HG03469 (cell line): ENCODE data around the gene TMEM201.
"Not testable (repeated sequence)": the region's sequence is repeated elsewhere in the genome, so short reads cannot be mapped to it uniquely, and the experiment has no call there.

Source experiments
- ATAC-seq: cut with Tn5 transposase; IDR thresholded peaks from one replicate; pipeline ENCODE4 v1.9.1; 2021; ENCODE audit warnings: mild to moderate bottlenecking, moderate library complexity, moderate number of reproducible peaks; ENCODE audit not compliant: unreplicated experiment

TMEM201 gene

DNA sequence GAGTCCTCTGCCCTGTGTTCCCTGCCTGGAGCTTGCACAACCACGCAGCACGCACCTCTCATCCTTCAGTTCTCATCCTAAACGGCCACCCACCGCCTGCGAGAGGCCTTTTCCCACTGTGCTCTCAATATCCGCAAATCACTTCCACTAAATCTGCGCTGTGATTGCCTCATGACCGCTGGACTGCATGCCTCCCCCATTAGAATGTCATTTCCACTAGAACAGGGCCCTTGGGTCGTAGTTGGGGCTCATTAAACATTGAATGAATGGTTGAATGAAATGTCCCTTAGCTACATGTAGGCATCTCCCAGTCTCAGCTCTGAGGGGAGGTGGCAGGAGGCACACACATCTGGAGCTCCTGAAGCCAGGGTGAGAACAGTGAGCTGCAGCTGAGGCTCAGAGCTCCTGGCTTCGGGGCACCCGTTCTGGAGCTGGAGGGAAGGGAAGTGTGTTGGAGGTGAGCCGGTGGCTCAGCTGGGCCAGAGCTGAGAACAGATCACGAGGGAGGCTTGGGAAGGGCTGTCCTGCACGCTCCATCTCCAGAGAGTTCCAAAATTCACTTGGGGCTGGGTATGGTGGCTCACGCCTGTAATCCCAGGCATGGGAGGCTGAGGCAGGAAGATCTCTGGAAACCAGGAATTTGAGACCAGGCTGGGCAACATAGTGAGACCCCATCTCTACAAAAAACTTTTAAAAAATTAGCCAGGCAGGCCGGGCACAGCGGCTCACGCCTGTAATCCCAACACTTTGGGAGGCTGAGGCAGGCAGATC lies 30.4 kb downstream of the TMEM201 start:
- ATAC-seq: no peak

DNA sequence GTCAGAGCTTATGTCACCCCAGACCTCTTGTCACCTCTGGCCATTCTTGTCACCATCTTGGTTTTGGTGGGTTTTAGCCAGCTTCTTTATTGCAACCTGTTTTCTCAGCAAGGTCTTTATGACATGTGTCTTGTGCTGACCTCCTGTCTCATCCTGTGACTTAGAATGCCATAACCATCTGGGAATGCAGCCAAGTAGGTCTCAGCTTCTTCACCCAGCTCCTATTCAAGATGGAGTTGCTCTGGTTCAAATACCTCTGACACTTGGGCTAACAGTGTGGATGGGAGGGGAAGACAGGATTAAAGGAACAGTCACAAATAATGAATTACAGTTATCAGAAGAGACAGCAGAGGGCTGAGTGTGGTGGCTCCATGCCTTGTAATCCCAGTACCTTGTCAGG lies 32.3 kb downstream of the TMEM201 start:
- no peak for ATAC-seq

DNA sequence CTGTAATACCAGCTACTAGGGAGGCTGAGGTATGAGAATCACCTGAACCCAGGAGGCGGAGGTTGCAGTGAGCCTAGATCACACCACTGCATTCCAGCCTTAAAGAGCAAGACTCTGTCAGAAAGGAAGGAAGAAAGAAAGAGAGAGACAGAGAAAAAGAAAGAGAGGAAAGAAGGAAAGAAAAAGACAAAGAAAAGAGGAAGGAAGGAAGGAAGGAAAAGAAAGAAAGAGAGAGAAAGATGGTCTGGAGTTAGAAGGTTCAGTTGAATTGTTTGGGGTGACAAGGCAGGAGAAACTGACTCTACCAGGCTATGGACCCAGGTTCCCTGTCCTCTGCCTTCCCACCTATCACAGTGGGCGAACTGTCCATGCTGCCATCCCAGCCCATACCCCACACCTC lies 35.4 kb downstream of the TMEM201 start:
- no peak for ATAC-seq

DNA sequence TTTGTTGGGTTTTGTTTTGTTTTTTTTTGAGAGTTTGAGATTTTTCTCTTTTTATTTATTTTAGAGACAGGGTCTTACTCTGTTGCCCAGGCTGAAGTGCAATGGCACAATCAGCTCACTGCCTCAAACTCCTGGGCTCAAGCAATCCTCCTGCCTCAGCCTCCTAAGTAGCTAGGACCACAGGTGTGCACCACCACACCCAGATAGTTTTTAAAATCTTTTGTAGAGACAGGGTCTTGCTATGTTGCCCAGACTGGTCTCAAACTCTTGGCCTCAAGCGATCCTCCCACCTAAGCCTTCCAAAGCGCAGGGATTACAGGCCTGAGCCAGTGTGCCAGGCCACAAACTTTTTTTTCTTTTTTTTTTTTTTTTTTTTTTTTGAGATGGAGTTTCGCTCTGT lies 36.3 kb downstream of the TMEM201 start:
- ATAC-seq: not testable (repeated sequence)

DNA sequence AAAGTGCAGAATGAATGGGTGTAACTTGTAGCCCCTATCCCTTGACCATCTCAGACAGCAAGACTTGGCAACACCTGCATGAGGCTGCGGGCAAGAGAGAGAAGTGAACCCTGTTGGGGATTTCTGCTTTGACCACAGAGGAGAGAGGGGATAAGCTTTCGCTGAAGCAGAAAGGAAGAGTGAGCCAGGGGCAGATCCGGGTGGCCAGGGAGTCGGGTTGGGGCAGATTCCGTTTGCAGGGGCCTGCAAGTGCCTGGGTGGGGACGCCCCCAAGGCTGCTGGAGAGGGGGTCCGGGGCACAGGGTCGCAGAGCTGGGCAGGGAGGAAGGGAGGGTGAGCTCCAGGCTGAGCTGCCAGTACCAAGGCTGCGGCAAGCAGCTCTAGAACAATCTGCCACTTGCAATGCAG lies 37.5 kb downstream of the TMEM201 start:
- no peak for ATAC-seq

DNA sequence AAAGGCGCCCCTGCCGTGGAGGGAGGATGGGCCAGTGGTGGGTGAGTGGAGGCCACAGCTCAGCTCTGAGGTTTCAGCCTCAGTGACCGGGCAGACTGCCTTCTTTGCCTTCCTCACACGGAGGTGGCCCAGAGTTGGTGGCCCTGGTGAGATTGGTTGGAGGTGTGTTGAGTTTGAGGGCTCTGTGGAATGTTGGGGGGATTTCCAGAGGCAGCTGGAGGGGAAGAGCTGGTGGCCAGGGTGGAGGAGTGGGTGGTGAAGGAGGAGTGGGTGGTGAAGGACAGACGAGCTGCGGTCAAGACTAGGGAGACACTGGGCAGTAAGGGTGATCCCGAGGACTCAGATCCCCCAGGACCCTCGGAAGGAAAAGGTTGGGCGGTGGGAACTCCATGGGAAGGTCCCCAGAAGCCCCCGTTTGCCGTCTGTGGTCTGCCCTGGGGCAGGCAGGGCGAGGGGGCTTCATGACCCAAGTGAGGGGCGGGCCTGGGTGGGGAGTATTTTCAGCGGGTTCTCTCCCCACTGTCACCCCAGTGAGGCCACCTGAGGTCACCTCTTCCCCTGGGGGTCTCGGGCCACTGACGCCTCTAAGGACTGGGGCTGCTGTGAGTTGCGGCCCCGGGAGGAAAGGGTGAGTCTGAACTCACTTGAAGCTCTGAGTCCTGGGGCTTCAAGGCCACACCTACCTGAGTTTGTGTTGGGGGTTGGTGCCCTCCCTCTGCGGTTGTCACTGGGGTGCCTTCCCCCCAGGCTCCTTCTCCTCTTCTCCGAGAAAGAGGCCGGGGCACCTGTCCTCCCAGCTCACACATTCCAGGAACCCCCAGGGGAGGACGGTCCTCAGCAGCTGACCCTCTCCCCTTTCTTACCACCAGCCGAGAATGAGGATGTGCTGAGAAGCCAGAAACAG lies 40.1 kb downstream of the TMEM201 start:
- ATAC-seq: no peak

DNA sequence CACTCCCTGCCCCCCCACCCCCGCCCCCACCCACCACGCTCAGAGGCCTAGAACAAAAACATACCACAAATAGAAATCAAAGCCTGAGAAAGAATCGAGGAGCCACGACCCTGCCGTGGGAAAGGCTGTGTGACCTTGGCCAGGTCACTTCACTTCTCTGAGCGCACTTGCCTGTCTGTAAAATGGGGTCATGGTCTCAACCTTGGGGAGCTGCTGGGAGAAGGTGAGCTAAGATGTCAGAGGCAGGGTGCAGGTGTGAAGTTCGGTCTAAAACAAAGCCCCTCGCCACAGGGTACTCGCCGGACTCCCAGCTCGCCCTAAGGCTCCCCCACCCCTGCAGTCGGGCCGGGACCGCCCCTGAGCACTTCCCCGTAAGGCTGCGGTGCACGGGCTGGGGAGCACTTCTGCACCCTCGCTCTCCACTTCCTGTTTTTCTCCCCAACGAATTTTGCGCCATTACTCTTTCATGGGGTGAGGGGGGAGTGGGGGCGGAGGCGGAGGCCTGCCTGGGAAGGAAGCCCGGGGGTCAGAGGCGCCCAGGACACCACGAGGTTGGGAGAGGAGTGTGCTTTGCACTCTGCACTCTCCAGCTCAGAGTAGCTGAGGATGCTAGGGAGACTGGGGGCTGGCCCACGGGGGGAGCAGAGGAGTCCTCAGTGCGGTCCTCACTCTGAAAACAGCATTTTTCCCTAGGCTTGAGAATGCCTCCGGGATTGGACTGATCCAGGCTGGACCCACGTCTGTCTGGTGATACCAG lies 40.9 kb downstream of the TMEM201 start:
- ATAC-seq: no peak

DNA sequence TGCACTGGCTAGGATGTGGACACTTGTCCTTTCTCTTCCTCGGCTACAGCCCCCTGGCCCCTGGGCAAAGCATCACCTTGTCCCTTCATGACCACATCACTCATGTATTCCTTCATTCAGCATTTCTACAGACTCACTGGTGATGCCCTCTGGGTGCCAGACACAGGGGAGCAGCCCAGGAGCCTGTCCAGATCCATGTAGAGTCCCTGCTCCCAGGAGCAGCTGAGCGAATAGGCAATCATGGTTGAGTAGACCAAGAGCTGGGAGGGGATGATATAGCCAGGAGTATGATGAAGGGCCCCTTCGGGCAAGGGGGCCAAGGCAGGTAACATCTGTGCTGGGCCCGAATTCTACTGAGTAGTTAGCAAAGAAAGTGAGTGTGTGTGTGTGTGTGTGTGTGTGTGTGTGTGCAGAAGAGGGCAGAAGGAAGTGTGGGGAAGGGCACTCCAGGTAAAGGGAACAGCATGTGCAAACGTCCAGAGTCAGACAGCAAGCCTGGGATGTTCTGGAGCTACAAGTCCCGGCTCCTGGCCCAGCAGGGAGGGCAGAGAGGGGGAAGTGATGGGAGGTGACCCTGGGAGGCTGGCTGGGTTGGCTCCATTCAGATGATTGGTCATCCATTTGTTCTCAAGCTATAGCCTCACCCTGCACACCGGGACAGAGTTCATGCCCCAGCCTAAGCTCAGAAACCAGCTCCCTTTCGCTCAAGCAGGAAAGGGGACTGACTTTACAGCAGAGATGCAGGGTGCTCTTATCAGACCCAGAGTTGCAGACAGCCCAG lies 41.8 kb downstream of the TMEM201 start:
- ATAC-seq: no peak

DNA sequence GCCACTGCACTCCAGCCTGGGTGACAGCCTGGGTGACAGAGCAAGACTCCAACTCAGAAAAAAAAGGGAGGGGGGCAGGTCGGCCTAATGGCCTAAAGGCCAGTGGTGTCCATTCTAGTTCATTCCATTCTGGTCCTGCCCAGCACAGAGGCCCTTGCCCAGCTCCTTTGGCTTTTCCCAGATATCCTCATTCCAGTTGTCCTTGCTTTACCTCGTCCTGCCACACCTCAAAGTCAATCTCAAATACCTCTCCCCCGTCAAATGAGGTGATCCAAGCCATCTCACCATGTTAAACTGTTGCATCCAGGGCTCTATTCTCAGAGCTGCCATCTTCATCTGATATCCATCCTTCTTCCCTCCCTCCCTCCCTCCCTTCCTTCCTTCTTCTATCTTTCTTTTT lies 42.9 kb downstream of the TMEM201 start:
- no peak for ATAC-seq

DNA sequence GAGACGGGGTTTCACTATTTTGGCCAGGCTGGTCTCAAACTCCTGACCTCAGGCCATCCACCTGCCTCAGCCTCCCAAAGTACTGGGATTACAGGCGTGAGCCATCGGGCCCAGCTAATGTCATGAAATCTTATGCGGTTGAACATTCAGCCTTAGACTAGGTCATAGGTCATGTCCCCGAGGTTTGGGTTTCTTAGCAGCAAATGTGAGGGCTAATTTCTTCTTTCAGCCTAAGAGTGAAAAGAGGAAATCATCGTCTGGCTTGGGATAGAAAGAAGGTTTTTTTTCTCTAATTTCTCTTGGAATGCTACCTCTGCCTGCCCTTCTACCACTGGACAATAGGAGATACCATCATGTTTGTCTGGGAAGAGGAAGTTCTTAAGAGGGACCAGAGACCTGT lies 44.8 kb downstream of the TMEM201 start:
- no peak for ATAC-seq

DNA sequence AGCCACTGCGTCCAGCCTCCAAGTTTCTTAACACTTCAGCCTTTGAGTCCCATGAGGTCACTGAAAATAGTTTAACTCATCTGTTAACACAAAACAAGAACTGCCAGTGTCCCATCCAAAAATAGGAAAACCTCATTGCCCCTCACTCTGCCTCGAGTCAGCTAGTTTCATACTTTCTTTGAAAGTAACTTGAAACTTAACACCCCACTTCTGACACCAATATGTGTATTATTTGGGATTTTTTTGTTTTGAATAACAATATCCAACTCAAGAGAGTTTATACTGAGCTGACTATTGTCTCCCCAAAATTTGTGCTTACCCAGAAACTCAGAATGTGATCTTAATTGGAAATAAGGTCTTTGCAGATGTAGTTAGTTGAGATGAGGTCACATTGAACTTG lies 45.9 kb downstream of the TMEM201 start:
- no peak for ATAC-seq

DNA sequence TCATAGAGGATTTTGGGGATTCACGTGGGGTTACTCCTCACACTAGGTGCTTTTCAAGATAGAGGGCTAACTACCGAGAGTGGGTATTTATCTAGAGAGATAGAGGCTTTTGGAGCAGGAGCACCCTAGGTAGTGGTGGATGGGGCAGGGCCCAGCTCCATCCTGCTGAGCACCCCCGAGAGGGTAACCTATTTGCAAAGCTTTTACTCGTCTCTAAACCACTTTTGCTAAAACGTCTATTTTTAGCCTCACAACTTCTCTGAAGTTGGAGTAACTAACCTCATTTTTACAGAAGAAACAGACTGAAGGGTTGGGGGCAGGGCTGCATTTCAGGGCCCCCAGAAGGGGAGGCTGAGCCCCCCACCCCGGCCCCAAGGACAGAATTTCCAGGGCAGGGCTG lies 50.5 kb downstream of the TMEM201 start:
- ATAC-seq: no peak

DNA sequence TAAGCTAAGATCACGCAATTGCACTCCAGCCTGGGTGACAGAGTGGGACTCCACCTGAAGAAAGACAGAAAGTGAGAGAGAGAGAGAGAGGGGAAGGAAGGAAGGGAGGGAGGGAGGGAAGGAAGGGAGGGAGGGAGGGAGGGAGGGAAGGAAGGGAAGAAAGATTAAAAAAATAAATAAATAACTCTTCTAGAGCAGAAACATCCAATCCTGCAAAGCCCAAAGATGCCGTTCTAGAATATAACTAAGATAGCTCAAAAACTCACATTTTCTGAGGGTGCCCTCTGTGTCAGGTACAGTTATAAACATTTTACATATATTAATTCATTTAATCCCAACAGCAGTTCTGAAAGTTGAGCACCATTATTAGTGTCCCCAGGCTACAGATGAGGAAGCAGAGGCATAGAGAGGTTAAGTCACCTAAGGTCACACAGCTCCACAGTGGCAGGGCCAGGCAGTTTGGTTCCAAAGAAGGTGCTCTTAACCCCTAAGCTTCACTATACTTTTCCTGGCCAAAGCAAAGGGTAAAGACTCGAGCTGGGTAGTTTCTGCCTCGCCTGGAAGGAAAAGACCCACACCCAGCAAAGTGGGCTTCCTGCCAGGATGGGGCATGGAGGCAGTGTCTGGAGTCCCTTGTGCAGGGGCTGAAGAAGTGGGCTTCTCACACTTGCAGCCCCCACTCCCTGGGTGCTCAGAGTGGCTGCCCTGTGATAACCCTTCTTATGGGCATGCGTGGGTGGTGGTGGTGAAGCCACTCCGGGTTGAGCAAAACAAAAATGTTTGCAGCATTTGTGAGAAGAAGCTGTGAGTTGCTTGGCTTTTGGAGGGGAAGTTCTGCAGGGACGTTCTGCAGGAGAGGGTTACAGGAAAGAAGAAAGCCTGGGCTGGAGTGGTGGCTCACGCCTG lies 54.9 kb downstream of the TMEM201 start:
- ATAC-seq: no peak

DNA sequence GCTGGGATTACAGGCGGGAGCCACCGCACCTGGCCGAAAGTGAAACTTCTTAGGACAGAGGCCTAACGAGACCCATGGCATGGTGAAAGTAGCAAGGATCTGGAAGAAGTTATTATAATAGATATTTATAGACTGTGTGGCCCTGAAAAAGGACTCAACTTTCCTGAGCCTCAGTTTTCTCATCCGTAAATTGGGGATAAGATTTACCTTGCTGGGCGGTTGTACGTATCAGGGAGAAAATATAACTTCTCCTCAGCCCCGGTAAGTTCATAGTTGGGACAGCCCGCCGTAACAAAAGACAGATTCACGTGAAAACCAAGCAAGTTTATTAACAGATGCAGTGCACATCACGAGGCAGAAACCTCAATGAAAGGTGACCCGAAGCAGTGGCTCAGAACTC lies 57.3 kb downstream of the TMEM201 start:
- no peak for ATAC-seq

DNA sequence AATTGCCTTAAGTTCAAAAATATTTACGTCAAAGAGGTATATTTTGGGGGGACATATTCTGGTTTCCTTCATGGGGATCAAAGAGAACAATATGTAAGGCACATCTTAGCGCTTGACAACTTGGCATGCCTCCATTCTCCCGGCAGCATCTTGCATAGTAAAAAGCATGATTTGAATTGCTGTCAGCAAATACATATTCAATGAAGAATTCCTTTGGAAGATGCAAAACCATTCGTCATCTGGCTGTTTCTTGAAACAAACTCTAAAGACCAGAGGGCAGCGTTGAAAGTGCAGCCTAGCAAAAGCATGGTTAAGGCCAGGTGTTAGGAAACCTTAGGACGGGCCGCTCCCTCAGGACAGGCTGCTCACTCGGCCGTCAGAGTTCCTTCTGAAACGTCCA lies 59.5 kb downstream of the TMEM201 start:
- ATAC-seq: no peak

DNA sequence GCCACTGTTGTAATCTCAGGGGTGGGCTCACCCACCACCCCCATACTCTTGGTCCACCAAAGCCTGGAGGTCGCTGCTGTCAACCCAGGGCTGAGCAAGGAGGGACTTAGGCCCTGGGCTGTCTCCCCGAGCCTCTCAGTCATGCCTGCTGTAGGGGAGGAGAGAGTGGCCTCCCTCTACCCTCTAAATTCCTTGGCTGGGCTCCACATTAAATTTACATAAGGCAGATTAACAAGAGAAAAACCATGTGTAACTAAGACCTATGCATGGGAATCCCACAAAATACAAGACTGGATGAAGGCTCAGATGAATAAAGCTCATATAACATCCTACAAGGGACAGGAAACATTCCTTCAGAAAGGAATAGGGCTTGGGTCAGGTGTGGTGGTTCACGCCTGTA lies 61.1 kb downstream of the TMEM201 start:
- no peak for ATAC-seq

DNA sequence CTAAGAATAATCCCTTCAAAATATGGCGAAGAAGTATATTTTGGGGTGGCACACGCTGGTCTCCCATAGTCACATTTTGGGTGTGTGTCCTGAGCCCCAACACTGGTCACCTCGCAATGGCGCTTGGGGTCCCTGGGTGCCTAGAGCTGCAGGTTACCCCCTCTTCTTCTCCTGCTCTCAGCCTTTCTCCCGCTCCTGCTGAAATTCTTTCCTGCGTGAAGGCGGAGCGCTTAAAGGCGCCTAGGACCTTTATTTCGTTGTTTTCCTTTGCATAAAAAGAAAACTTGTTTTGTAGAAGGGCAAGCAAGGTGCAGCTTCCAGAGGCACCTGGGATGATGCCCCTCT lies 62.5 kb downstream of the TMEM201 start:
- no peak for ATAC-seq

DNA sequence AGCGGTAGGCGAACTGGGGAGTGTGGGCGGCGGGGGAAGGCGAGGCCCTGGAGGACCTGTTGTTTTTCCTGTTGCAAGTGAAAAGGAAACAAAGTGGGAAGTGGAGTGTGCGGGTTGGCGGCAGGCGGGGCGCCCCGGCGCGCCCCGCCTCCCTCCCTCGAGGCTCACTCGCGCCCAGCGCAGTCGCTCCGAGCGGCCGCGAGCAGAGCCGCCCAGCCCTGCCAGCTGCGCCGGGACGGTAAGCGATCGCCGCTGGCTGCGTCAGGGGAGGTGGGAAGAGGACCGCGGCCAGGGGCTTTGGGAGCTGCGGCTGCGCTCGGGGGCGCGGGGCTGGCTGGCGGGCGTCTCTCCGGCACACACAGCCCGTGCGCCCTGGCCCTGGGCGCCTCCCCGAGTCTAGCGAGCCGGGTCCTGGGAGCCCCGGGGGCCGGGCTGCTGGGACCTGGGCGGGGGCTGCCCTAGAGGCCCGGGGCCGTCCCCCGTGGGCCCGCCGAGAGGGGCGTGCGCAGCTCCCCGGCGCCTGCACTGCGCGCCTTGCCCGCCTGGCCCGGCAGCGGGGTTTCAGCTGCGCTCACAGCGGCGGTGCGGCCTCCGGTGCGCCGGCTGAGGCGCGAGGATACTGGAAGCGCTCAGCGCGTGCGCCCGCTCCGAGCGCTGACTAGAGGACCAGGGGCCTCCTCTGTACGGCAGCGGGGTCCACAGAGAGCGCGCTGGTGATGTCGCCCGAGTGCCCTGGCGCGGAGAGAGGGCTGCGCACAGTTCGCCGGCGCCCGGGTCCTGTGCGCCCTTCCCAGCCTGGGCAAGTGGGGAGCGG lies 63.1 kb downstream of the TMEM201 start, which contains the start of gene PIK3CD:
TSS of gene PIK3CD (plus strand) at position 167 of the 814 bp plus-strand sequence. CDS start 58,725 bp downstream, outside the sequence.
- no peak for ATAC-seq
